CD4-positive, alpha-beta T cell treated with Interleukin-12 subunit alpha and Interleukin-12 subunit beta, for 1 hour (primary cell): ENCODE measurements around the gene ENOSF1.
"Not testable (repeated sequence)": the region's sequence is repeated elsewhere in the genome, so short reads cannot be mapped to it uniquely, and the experiment has no call there.

Experiments
- DNase-seq: peaks from one replicate; pipeline ENCODE4 v3.0.0-alpha.2; 2020

Gene ENOSF1

GRCh38 chr18:712401-713134 is at the start of gene ENOSF1:
Gene ENOSF1 (minus strand): TSS chr18:712630. CDS start chr18:712587, 43 bp downstream.
- DNase-seq: peak; percentile 90

GRCh38 chr18:759864-760263 is 47.4 kb upstream of the ENOSF1 start:
- not testable (repeated sequence) for DNase-seq

GRCh38 chr18:755506-755905 is 43.1 kb upstream of the ENOSF1 start:
- DNase-seq: no peak

- no peak for DNase-seq
Observed at GRCh38 chr18:754656-755055, 42.2 kb upstream of the ENOSF1 start.

GRCh38 chr18:750456-750855 is 38.0 kb upstream of the ENOSF1 start:
- DNase-seq: no peak

- DNase-seq: no peak
Observed at GRCh38 chr18:744832-745597, 32.6 kb upstream of the ENOSF1 start.

- peak; percentile 59 for DNase-seq
Observed at GRCh38 chr18:741931-742512, 29.6 kb upstream of the ENOSF1 start.

GRCh38 chr18:732371-732770 is 19.9 kb upstream of the ENOSF1 start:
- DNase-seq: no peak

- no peak for DNase-seq
Observed at GRCh38 chr18:731185-731584, 18.8 kb upstream of the ENOSF1 start.

- DNase-seq: no peak
Observed at GRCh38 chr18:730692-731091, 18.3 kb upstream of the ENOSF1 start.

GRCh38 chr18:730120-730519 is 17.7 kb upstream of the ENOSF1 start:
- DNase-seq: not testable (repeated sequence)

- DNase-seq: no peak
Observed at GRCh38 chr18:725646-726045, 13.2 kb upstream of the ENOSF1 start.

- no peak for DNase-seq
Observed at GRCh38 chr18:723541-724080, 11.2 kb upstream of the ENOSF1 start.

- no peak for DNase-seq
Observed at GRCh38 chr18:717003-717402, 4.6 kb upstream of the ENOSF1 start.

GRCh38 chr18:715626-716025 is 3.2 kb upstream of the ENOSF1 start:
- DNase-seq: no peak

- DNase-seq: no peak
Observed at GRCh38 chr18:713135-713490, 683 bp upstream of the ENOSF1 start.

- DNase-seq: peak; percentile 78
Observed at GRCh38 chr18:711657-712400, 601 bp downstream of the ENOSF1 start.

GRCh38 chr18:711310-711656 is 1.1 kb downstream of the ENOSF1 start:
- no peak for DNase-seq

GRCh38 chr18:710418-711300 is 1.8 kb downstream of the ENOSF1 start:
- DNase-seq: no peak

GRCh38 chr18:709771-710170 is 2.7 kb downstream of the ENOSF1 start:
- DNase-seq: no peak

GRCh38 chr18:708096-708495 is 4.3 kb downstream of the ENOSF1 start:
- DNase-seq: no peak

- no peak for DNase-seq
Observed at GRCh38 chr18:706405-706804, 6.0 kb downstream of the ENOSF1 start.
